RWPE2 (cell line): ENCODE results near the gene AGAP5.

Experiments
- ATAC-seq: fragments of 200-7000 bp; cut with Tn5 transposase; 3 replicates; pipeline ENCODE4 v1.9.1; 2021; ENCODE audit warnings: low read depth
- DNase-seq: peaks from one replicate; pipeline ENCODE4 v3.0.0-alpha.2; 2020; ENCODE audit warnings: low spot score
- H3K27ac ChIP-seq: fragments of 450-650 bp; 2 replicates; pipeline ENCODE4 v1.5.1; 2017; ENCODE audit warnings: mild to moderate bottlenecking; ENCODE audit not compliant: poor library complexity, severe bottlenecking
- H3K27me3 ChIP-seq: fragments of 250-450 bp; sonication (Bioruptor Pico); 2 replicates; pipeline ENCODE4 v1.5.1; 2021; ENCODE audit warnings: mild to moderate bottlenecking, moderate library complexity; ENCODE audit not compliant: insufficient read depth, poor library complexity, severe bottlenecking
- H3K36me3 ChIP-seq: fragments of 250-450 bp; sonication (Bioruptor Pico); 2 replicates; pipeline ENCODE4 v1.5.1; 2020; ENCODE audit warnings: low read depth, mild to moderate bottlenecking, moderate library complexity
- H3K4me1 ChIP-seq: fragments of 250-450 bp; sonication (Bioruptor Pico); 2 replicates; pipeline ENCODE4 v1.5.1; 2021; ENCODE audit warnings: mild to moderate bottlenecking, moderate library complexity; ENCODE audit not compliant: insufficient read depth, poor library complexity, severe bottlenecking
- H3K4me3 ChIP-seq: fragments of 250-450 bp; sonication (Bioruptor Pico); 2 replicates; pipeline ENCODE4 v1.5.1; 2021; ENCODE audit warnings: mild to moderate bottlenecking, moderate library complexity; ENCODE audit not compliant: severe bottlenecking
- H3K9me3 ChIP-seq: fragments of 250-450 bp; sonication (Bioruptor Pico); 2 replicates; pipeline ENCODE4 v1.5.1; 2021; ENCODE audit warnings: mild to moderate bottlenecking, moderate library complexity; ENCODE audit not compliant: severe bottlenecking
- CTCF ChIP-seq: fragments of 450-650 bp; IDR thresholded peaks from one replicate; pipeline ENCODE4 v1.5.1; 2017; ENCODE audit warnings: mild to moderate bottlenecking, moderate library complexity; ENCODE audit not compliant: poor library complexity, severe bottlenecking

Gene AGAP5

GRCh38 chr10:73644015-73644743 lies 53.7 kb downstream of the AGAP5 start:
- ATAC-seq: peak; percentile 76
- peak; percentile 83 for TF ChIP-seq CTCF

GRCh38 chr10:73643362-73643761 lies 54.5 kb downstream of the AGAP5 start:
- DNase-seq: no peak
- no peak for TF ChIP-seq CTCF

More at GRCh38 chr10:73644015-73644743, 53.7 kb downstream of the AGAP5 start:
- no peaks in the 10 kb centered on the region for H3K4me1 ChIP-seq
- no peaks in the 10 kb centered on the region for H3K36me3 ChIP-seq
- H3K4me3 ChIP-seq: no peak overlapping the region
- no peak for DNase-seq
- no peak overlapping the region for H3K27ac ChIP-seq
- H3K9me3 ChIP-seq: no peaks in the 10 kb centered on the region
- no peaks in the 10 kb centered on the region for H3K27me3 ChIP-seq

GRCh38 chr10:73641328-73642060 lies 56.4 kb downstream of the AGAP5 start, which contains the start of gene MYOZ1:
TSS of gene MYOZ1 (minus strand) at chr10:73641474. CDS start at chr10:73640017, 1,457 bp downstream.
- no peaks in the 10 kb centered on the region for H3K4me1 ChIP-seq
- peak; percentile 52 for ATAC-seq

More at GRCh38 chr10:73643362-73643761, 54.5 kb downstream of the AGAP5 start:
- Histone ChIP-seq H3K4me3 (no peak overlapping the region), H3K9me3 (no peaks in the 10 kb centered on the region), H3K36me3 (no peaks in the 10 kb centered on the region), H3K4me1 (no peaks in the 10 kb centered on the region), H3K27me3 (no peaks in the 10 kb centered on the region), H3K27ac (no peak overlapping the region)
- no peak for ATAC-seq

GRCh38 chr10:73639286-73639685 lies 58.6 kb downstream of the AGAP5 start:
- no peaks in the 10 kb centered on the region for H3K36me3 ChIP-seq
- DNase-seq (no peak), ATAC-seq (no peak)
- no peak for TF ChIP-seq CTCF
- no peak overlapping the region for H3K4me3 ChIP-seq
- no peaks in the 10 kb centered on the region for H3K9me3 ChIP-seq
- no peak overlapping the region for H3K27ac ChIP-seq
- no peaks in the 10 kb centered on the region for H3K27me3 ChIP-seq
- H3K4me1 ChIP-seq: no peaks in the 10 kb centered on the region

More at GRCh38 chr10:73641328-73642060, 56.4 kb downstream of the AGAP5 start, which contains the start of gene MYOZ1:
- Histone ChIP-seq H3K27me3 (no peaks in the 10 kb centered on the region), H3K4me3 (no peak within 1 kb of the TSS), H3K27ac (no peak within 1 kb of the TSS), H3K36me3 (no peaks in the 10 kb centered on the region), H3K9me3 (no peaks in the 10 kb centered on the region)
- DNase-seq: no peak
- no peak for TF ChIP-seq CTCF
